BJ (cell line): ENCODE measurements around the gene TTC7B. TPM values are rescaled to one million over a fixed set of nuclear protein-coding genes. Genes with fewer than 3 reads are reported as not detected.

ENCODE experiments used
- CTCF ChIA-PET: fragments of 350-600 bp; formaldehyde crosslinking; extraction: SDS; loops from one replicate; lab custom pipeline; 2021; ENCODE audit warnings: antibody characterized with exemption, inconsistent platforms; lab: Yijun Ruan, JAX
- POLR2A ChIA-PET: fragments of 300-600 bp; sonication (Branson Sonifier 250); formaldehyde crosslinking; extraction: SDS; loops from one replicate; lab custom pipeline; 2021; ENCODE audit warnings: antibody characterized with exemption; lab: Charles Lee
- DNase-seq: peaks from one replicate; pipeline ENCODE4 v3.0.0-alpha.2; 2011; ENCODE audit warnings: low read depth
- H3K27me3 ChIP-seq: 2 replicates; pipeline ENCODE4 v1.6.0; 2011; ENCODE audit warnings: low read length; ENCODE audit not compliant: control insufficient read depth, insufficient read depth
- H3K36me3 ChIP-seq: 2 replicates; pipeline ENCODE4 v1.5.1; 2011; ENCODE audit warnings: low read length; ENCODE audit not compliant: control insufficient read depth, insufficient read depth
- H3K4me3 ChIP-seq: 2 replicates; pipeline ENCODE4 v1.5.1; 2011; ENCODE audit warnings: low read depth, mild to moderate bottlenecking, control low read depth, low read length
- CTCF ChIP-seq: IDR thresholded peaks from 2 replicates; pipeline ENCODE4 v1.5.1; 2011; ENCODE audit warnings: low read depth, mild to moderate bottlenecking, control low read depth, inconsistent platforms, low read length, moderate library complexity; ENCODE audit not compliant: insufficient read depth
- polyA plus RNA-seq: library from polyadenylated mRNA; depleted of rRNA; stranded (reverse); fragments of >200 nt; gene quantifications from 2 replicates; pipeline ENCODE4 v1.2.3, GENCODE V29; 2011

The TTC7B gene
- polyA plus RNA-seq, 1 experiment = 46.9 TPM

- Histone ChIP-seq H3K36me3 (0 out of 2 replicates have a peak, but pooled peaks cover 1% of the 10 kb centered on the region), H3K27me3 (no peaks in the 10 kb centered on the region), H3K4me3 (no peak overlapping the region)
- DNase-seq = peak; percentile 29
- POLR2A ChIA-PET = no interaction called here
- TF ChIP-seq CTCF = no peak
- CTCF ChIA-PET = interaction anchor here (0.8 to 2.8 kb wide), 8 partner anchors 10 to 429 kb away, joined by 3 to 11 read pairs (median 3); no protein-coding TSS in a partner anchor
Measured at GRCh38 chr14:90717916-90718315, 98.3 kb downstream of the TTC7B start.

GRCh38 chr14:90715993-90716392 is 100.2 kb downstream of the TTC7B start:
- ChIA-PET CTCF (no interaction called here), POLR2A (no interaction called here)
- no peak for TF ChIP-seq CTCF
- no peak for DNase-seq
- 0 out of 2 replicates have a peak, but pooled peaks cover 1% of the 10 kb centered on the region for H3K36me3 ChIP-seq
- no peak overlapping the region for H3K4me3 ChIP-seq
- no peaks in the 10 kb centered on the region for H3K27me3 ChIP-seq

GRCh38 chr14:90715495-90715894 is 100.7 kb downstream of the TTC7B start:
- H3K36me3 ChIP-seq = 0 out of 2 replicates have a peak, but pooled peaks cover 1% of the 10 kb centered on the region
- no peak for DNase-seq
- no peak overlapping the region for H3K4me3 ChIP-seq
- no peak for TF ChIP-seq CTCF
- CTCF ChIA-PET = interaction anchor here (1.6 kb wide), 1 partner anchor 19 kb away, joined by 8 read pairs; no protein-coding TSS in a partner anchor
- POLR2A ChIA-PET = no interaction called here
- no peaks in the 10 kb centered on the region for H3K27me3 ChIP-seq

- 0 out of 2 replicates have a peak, but pooled peaks cover 1% of the 10 kb centered on the region for H3K36me3 ChIP-seq
- POLR2A ChIA-PET = no interaction called here
- no peak for TF ChIP-seq CTCF
- no peak overlapping the region for H3K4me3 ChIP-seq
- DNase-seq = no peak
- H3K27me3 ChIP-seq = no peaks in the 10 kb centered on the region
- CTCF ChIA-PET = interaction anchor here (1.6 to 2.3 kb wide), 2 partner anchors 18 to 44 kb away, joined by 8 to 9 read pairs; no protein-coding TSS in a partner anchor
Measured at GRCh38 chr14:90714811-90715210, 101.4 kb downstream of the TTC7B start.

- Histone ChIP-seq H3K27me3 (no peaks in the 10 kb centered on the region), H3K4me3 (no peak overlapping the region), H3K36me3 (no peaks in the 10 kb centered on the region)
- TF ChIP-seq CTCF = no peak
- ChIA-PET CTCF (interaction anchor here (1.5 kb wide), 1 partner anchor 305 kb away, joined by 6 read pairs; no protein-coding TSS in a partner anchor), POLR2A (no interaction called here)
- no peak for DNase-seq
Measured at GRCh38 chr14:90704738-90705392, 111.4 kb downstream of the TTC7B start.
